ENCODE data around the gene CLDN6. TPM values are rescaled to one million over a fixed set of nuclear protein-coding genes. Genes with fewer than 3 reads are reported as not detected.

The CLDN6 gene
- total RNA-seq, 1 donor from 2014 or later: 0.32 TPM

- no peak for DNase-seq (ENCODE audit: extremely low spot score, unreplicated experiment)
- no peak for TF ChIP-seq CTCF (IDR thresholded peaks at IDR 0.05)
- Mint-ChIP-seq H3K27ac (ENCODE audit: unreplicated experiment) (no peak overlapping the region), H3K9me3 (ENCODE audit: unreplicated experiment) (no peaks in the 10 kb centered on the region), H3K4me1 (ENCODE audit: unreplicated experiment) (peaks cover 3% of the 10 kb centered on the region), H3K4me3 (ENCODE audit: unreplicated experiment) (no peak overlapping the region), H3K27me3 (ENCODE audit: unreplicated experiment) (peaks cover 38% of the 10 kb centered on the region), H3K36me3 (ENCODE audit: unreplicated experiment) (no peaks in the 10 kb centered on the region)
Measured at GRCh38 chr16:3007059-3007956, 10.7 kb downstream of the CLDN6 start.

- Mint-ChIP-seq H3K4me1 (ENCODE audit: unreplicated experiment) (peaks cover 1% of the 10 kb centered on the region), H3K27ac (ENCODE audit: unreplicated experiment) (no peak overlapping the region), H3K9me3 (ENCODE audit: unreplicated experiment) (no peaks in the 10 kb centered on the region), H3K4me3 (ENCODE audit: unreplicated experiment) (peak overlapping the region; percentile 26), H3K27me3 (ENCODE audit: unreplicated experiment) (peaks cover 44% of the 10 kb centered on the region), H3K36me3 (ENCODE audit: unreplicated experiment) (no peaks in the 10 kb centered on the region)
- no peak for TF ChIP-seq CTCF (IDR thresholded peaks at IDR 0.05)
- no peak for DNase-seq (ENCODE audit: extremely low spot score, unreplicated experiment)
Measured at GRCh38 chr16:3004781-3005284, 13.2 kb downstream of the CLDN6 start.

GRCh38 chr16:3004319-3004718, 13.7 kb downstream of the CLDN6 start:
- no peak overlapping the region for H3K27ac Mint-ChIP-seq (ENCODE audit: unreplicated experiment)
- H3K36me3 Mint-ChIP-seq (ENCODE audit: unreplicated experiment): no peaks in the 10 kb centered on the region
- no peak for DNase-seq (ENCODE audit: extremely low spot score, unreplicated experiment)
- H3K4me3 Mint-ChIP-seq (ENCODE audit: unreplicated experiment): no peak overlapping the region
- H3K4me1 Mint-ChIP-seq (ENCODE audit: unreplicated experiment): peaks cover 1% of the 10 kb centered on the region
- TF ChIP-seq CTCF (IDR thresholded peaks at IDR 0.05): no peak
- H3K9me3 Mint-ChIP-seq (ENCODE audit: unreplicated experiment): no peaks in the 10 kb centered on the region
- peaks cover 49% of the 10 kb centered on the region for H3K27me3 Mint-ChIP-seq (ENCODE audit: unreplicated experiment)

GRCh38 chr16:3003582-3004270, 14.3 kb downstream of the CLDN6 start:
- no peaks in the 10 kb centered on the region for H3K36me3 Mint-ChIP-seq (ENCODE audit: unreplicated experiment)

More at GRCh38 chr16:3003582-3004270, 14.3 kb downstream of the CLDN6 start:
- TF ChIP-seq CTCF (IDR thresholded peaks at IDR 0.05): peak; percentile 52
- Mint-ChIP-seq H3K27ac (ENCODE audit: unreplicated experiment) (no peak overlapping the region), H3K4me1 (ENCODE audit: unreplicated experiment) (peaks cover 1% of the 10 kb centered on the region), H3K27me3 (ENCODE audit: unreplicated experiment) (peaks cover 50% of the 10 kb centered on the region), H3K4me3 (ENCODE audit: unreplicated experiment) (peak overlapping the region; percentile 35), H3K9me3 (ENCODE audit: unreplicated experiment) (no peaks in the 10 kb centered on the region)
- peak; percentile 97 for DNase-seq (ENCODE audit: extremely low spot score, unreplicated experiment)

Data from osteocyte (in vitro differentiated cells).